Mammary epithelial cell (primary cell): ENCODE results near the gene FPR3.

Experiments
- EZH2 ChIP-seq: IDR thresholded peaks from 2 replicates; pipeline ENCODE4 v1.6.1; 2012; ENCODE audit warnings: low read length, inconsistent platforms, borderline replicate concordance
- TF ChIP-seq, protein P1 (sequence below), 2 donors: IDR thresholded peaks in 1 of 2; conservative IDR thresholded peaks in 1 of 2; 2 replicates each; pipeline ENCODE4 v1.5.1; 2011 to 2012; ENCODE audit warnings: inconsistent platforms in 2 of 2, low read length in 2 of 2, mild to moderate bottlenecking in 2 of 2, control low read depth in 1 of 2, low read depth in 1 of 2; ENCODE audit not compliant: insufficient read depth in 1 of 2; ENCODE audit errors: extremely low read depth in 1 of 2

GRCh38 chr19:51830274-51830673, 35.3 kb downstream of the FPR3 start:
- TF ChIP-seq, protein P1, sequence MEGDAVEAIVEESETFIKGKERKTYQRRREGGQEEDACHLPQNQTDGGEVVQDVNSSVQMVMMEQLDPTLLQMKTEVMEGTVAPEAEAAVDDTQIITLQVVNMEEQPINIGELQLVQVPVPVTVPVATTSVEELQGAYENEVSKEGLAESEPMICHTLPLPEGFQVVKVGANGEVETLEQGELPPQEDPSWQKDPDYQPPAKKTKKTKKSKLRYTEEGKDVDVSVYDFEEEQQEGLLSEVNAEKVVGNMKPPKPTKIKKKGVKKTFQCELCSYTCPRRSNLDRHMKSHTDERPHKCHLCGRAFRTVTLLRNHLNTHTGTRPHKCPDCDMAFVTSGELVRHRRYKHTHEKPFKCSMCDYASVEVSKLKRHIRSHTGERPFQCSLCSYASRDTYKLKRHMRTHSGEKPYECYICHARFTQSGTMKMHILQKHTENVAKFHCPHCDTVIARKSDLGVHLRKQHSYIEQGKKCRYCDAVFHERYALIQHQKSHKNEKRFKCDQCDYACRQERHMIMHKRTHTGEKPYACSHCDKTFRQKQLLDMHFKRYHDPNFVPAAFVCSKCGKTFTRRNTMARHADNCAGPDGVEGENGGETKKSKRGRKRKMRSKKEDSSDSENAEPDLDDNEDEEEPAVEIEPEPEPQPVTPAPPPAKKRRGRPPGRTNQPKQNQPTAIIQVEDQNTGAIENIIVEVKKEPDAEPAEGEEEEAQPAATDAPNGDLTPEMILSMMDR (conservative IDR thresholded peaks at IDR 0.05 in 1 of 2, IDR thresholded peaks at IDR 0.05 in 1 of 2; ENCODE audit: extremely low read depth in 1 of 2, insufficient read depth in 1 of 2, low read depth in 1 of 2, low read length in 2 of 2) = no peak
- no peak for TF ChIP-seq EZH2
